GM18861 (cell line): Measurements from ENCODE around the gene PCF11.

Experiments used
- ATAC-seq: cut with Tn5 transposase; IDR thresholded peaks from one replicate; pipeline ENCODE4 v1.9.1; 2021; ENCODE audit not compliant: unreplicated experiment

Gene PCF11

DNA sequence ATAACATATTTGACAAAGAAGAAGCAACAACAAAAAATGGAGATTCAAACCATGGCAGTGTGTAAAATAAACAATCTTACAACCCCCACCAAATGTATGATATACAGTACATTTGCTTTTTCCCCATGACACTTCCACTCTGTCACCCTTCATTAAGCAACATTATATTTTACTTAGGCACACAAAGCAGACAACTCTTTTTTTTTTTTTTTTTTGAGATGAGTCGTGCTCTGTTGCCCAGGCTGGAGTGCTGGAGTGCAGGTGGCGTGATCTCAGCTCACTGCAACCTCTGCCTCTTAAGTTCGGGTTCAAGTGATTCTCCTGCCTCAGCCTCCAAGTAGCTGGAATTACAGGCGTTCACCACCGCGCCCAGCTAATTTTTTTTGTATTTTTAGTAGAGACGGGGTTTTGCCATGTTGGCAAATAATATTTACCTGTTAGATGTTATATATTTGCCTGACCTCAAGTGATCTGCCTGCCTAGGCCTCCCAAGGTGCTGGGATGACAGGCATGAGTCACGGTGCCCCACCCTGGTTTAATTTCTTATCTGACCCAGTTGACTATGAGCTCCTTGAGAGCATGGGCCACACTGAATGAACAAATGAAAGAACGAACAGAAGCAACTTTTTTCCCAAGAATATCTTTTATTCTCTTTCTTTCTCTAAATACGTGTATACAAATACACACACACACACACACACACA, 5.5 kb upstream of the PCF11 start:
- no peak for ATAC-seq

DNA sequence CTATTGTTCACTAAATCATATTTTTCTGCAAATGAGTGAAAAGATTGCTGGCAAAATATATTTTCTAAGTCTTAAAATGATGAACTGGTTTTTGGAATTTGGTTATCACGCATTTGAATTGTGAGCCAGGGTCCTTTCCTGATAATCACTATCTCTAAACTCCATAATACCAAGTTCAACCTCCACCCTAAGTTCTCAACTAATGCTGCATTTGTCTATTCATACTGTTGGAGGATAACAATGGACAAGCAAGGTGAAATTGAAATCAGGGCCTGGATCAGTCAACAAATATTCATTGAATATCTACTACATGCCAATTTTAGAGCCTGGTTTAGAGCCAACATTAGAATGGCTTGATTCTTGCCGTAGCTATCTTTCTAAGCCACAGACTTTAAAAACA, 4.7 kb upstream of the PCF11 start:
- ATAC-seq = no peak

GRCh38 chr11:83153764-83154163, 3.2 kb upstream of the PCF11 start:
- no peak for ATAC-seq

- peak; percentile 96 for ATAC-seq
Measured at GRCh38 chr11:83156144-83156995, 561 bp upstream of the PCF11 start.

GRCh38 chr11:83157594-83158356, 844 bp downstream of the PCF11 start:
- no peak for ATAC-seq

GRCh38 chr11:83158357-83158786, 1.4 kb downstream of the PCF11 start:
- ATAC-seq = no peak

- no peak for ATAC-seq
Measured at GRCh38 chr11:83158965-83159901, 2.3 kb downstream of the PCF11 start.

DNA sequence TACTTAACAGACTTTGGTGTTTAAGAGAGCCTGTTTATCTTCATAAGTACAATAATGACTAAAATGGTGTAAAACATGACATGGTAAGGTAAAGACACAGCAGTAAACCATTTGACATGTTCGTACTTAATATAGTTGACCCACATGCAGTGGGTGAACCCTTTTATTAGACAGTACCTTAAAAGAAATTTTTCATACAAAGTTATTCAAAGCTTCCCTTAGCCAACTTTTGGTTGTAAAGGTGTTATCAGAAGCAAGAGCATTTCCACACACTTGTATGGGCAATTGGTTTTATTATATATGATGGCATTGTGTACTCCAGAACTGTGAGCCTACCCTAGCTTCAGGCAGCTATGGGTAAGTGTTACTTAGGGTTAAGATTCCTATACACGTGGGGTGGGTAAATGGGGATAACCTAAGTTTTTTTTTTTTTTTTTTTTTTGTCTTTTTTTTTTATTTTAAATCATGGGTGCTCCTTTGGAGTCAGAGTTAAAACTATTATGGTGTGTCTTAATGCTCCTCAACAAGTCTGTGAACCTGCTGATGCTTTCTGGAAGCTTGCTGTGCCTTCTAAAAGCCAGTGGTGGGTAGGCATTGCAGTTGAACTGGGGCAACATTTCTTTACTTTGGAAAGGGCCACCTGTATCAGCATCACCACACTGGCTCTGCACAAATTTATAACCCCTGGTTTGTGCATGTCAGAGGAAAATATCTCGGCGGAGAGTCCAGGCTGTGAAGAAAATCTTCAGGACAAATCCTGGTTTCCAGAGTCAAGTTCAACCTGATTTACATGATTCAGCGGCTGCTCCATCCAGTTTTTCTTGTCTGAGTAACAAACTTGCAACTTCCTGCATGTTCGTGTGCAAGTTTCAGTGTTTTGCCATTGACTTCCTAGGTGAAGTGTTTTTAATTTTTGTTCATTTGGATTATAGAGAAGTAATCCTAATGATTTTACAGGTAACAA, 3.3 kb downstream of the PCF11 start:
- ATAC-seq = no peak

GRCh38 chr11:83161610-83162199, 4.8 kb downstream of the PCF11 start:
- no peak for ATAC-seq

DNA sequence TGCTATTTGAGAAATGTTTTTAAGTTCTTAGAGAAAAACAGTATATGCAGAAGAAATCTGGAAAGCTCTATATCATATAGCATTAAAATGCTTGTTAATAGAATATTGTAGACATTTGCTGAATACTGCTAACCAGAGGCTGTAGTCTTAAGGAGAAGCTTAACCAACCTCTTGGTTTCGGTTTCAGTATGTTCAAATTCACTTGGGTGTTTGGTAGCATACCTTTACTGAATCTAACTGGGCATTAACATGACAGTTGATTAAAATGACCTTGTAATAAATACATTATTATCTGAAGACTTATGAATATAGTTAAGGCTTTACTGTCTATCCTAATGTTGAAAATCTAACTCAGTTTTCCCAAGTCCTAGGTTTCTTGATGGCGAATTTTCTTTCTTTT, 5.4 kb downstream of the PCF11 start:
- peak; percentile 61 for ATAC-seq

GRCh38 chr11:83166193-83166866, 9.4 kb downstream of the PCF11 start:
- no peak for ATAC-seq

DNA sequence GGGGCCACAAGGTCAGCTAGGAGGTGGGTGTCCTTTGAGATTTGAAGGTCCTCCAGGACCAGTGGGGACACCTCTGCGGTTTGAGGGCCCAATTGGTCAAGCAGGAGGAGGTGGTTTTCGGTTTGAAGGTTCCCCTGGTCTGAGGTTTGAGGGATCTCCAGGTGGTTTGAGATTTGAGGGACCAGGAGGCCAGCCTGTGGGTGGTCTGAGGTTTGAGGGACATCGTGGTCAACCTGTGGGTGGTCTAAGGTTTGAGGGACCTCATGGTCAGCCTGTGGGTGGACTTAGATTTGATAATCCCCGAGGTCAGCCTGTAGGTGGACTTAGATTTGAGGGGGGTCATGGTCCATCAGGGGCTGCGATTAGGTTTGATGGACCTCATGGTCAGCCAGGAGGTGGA, 11.8 kb downstream of the PCF11 start:
- no peak for ATAC-seq

GRCh38 chr11:83170865-83171264, 13.9 kb downstream of the PCF11 start:
- ATAC-seq = no peak

DNA sequence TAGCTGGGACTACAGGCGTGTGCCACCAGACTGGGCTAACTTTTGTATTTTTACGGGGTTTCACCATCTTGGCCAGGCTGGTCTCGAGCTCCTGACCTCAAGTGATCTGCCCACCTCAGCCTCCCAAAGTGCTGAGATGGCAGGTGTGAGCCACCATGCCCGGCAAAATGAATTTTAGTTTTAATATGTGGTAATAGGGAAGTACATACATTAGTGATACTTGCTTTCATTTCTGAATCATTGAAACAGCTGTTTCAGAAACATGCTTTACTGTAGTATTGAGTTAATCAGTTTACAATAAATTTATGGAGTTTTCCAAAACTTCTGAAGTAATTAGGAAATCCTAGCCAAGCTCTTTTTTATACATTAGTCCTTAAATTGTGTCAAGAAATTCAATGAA, 15.6 kb downstream of the PCF11 start:
- ATAC-seq = no peak

GRCh38 chr11:83174008-83174407, 17.1 kb downstream of the PCF11 start:
- no peak for ATAC-seq

DNA sequence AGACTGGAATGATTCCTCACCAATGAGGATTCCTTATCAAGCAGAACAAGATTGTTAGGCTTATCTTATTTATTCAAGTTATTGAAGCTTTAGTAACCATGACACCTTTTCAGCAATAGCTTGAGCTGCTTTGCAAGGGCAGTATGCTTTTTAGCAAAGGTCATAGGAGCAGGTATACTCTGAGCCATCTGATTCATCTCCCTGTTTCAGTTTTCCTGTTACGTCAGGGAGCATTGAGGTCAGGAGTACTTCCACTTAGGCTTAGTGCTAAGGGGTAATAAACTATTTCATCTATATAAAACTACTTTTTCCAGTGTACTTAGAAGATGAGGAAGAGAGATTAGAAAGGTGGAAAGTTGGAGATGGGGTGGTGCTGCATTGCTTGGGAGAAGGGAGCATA, 18.9 kb downstream of the PCF11 start:
- ATAC-seq = no peak

DNA sequence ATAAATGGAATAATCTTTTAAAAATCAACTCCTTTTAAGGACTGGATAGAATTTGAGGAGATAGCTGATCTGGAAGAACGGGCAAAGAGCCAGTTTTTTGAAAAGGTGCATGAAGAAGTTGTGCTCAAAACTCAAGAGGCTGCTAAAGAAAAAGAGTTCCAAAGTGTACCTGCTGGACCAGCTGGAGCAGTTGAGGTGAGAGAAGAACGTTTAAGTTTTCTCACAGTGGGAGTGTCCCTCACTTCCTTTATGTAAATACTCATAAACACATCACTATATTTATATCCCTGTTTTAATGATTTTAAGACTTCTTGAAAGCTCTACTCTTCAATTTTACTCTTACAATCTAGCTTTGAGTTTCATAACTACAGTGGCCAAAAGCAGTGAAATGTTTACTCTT, 24.9 kb downstream of the PCF11 start:
- ATAC-seq = no peak

GRCh38 chr11:83185767-83186166, 28.8 kb downstream of the PCF11 start:
- no peak for ATAC-seq
